T-cell (primary cell): Measurements from ENCODE around the gene SIGLEC8. TPM values are rescaled to one million over a fixed set of nuclear protein-coding genes. Genes with fewer than 3 reads are reported as not detected.
"Not testable (repeated sequence)": the region's sequence is repeated elsewhere in the genome, so short reads cannot be mapped to it uniquely, and the experiment has no call there.

ENCODE experiments used
- ATAC-seq, 4 experiments: fragments of 200-7000 bp in 3 of 4; fragments of 150-1000 bp in 1 of 4; cut with Tn5 transposase; replicated peaks in 1 of 4; 1 replicate in 3 of 4; 2 replicates in 1 of 4; pipeline ENCODE4 v1.10.0; 2021; ENCODE audit warnings: moderate library complexity in 3 of 4, mild to moderate bottlenecking in 2 of 4, moderate number of reproducible peaks in 1 of 4
- CTCF ChIA-PET, 2 donors: fragments of 300-600 bp; sonication (Branson Sonifier 250); formaldehyde crosslinking; loops; one replicate each; lab custom pipeline; 2022; ENCODE audit warnings: antibody characterized with exemption in 2 of 2; lab: Charles Lee
- POLR2A ChIA-PET, 2 donors: fragments of 300-600 bp; sonication (Branson Sonifier 250); formaldehyde crosslinking; loops; one replicate each; lab custom pipeline; 2022; ENCODE audit warnings: antibody characterized with exemption in 2 of 2; lab: Charles Lee
- DNase-seq, 35 experiments: peaks; one replicate each; pipeline versions ENCODE4 v3.0.0 to v3.0.0-alpha.2; 2013 to 2023
- H3K27ac ChIP-seq: one replicate; pipeline ENCODE4 v1.5.1; 2013; ENCODE audit warnings: low read length
- H3K27me3 ChIP-seq, 2 experiments: replicated peaks in 1 of 2; 1 replicate in 1 of 2; 2 replicates in 1 of 2; pipeline versions ENCODE4 v1.6.1 to v1.7.0; 2013; ENCODE audit warnings: low read length in 1 of 2, mixed read lengths in 1 of 2; ENCODE audit not compliant: control insufficient read depth in 2 of 2, insufficient read depth in 2 of 2; ENCODE audit errors: extremely low read depth in 1 of 2
- H3K36me3 ChIP-seq, 2 donors: 1 replicate in 1 of 2; 2 replicates in 1 of 2; pipeline versions ENCODE4 v1.6.1 to v1.7.0; 2013; ENCODE audit warnings: low read length in 1 of 2; ENCODE audit not compliant: control insufficient read depth in 2 of 2, insufficient read depth in 1 of 2; ENCODE audit errors: extremely low read depth in 1 of 2
- H3K4me1 ChIP-seq, 2 experiments: 1 replicate in 1 of 2; 2 replicates in 1 of 2; pipeline versions ENCODE4 v1.6.1 to v1.7.0; 2013; ENCODE audit warnings: low read length in 2 of 2, mixed read lengths in 1 of 2; ENCODE audit not compliant: insufficient read depth in 2 of 2, control insufficient read depth in 1 of 2; ENCODE audit errors: extremely low read depth in 1 of 2
- H3K4me3 ChIP-seq, 2 donors: 1 replicate in 1 of 2; 2 replicates in 1 of 2; pipeline versions ENCODE4 v1.5.1 to v1.7.0; 2013; ENCODE audit warnings: mild to moderate bottlenecking in 2 of 2, low read length in 1 of 2, moderate library complexity in 1 of 2; ENCODE audit not compliant: control insufficient read depth in 1 of 2; ENCODE audit errors: extremely low read depth in 1 of 2
- H3K9me3 ChIP-seq: 2 replicates; pipeline ENCODE4 v1.7.0; 2013
- H3K27ac Mint-ChIP-seq, 2 donors: one replicate each; pipeline ENCODE4 v1.8.0; 2020 to 2021; ENCODE audit warnings: mild to moderate bottlenecking in 2 of 2, mixed read lengths in 2 of 2
- H3K27me3 Mint-ChIP-seq, 2 donors: one replicate each; pipeline ENCODE4 v1.8.0; 2021 to 2022; ENCODE audit warnings: mixed read lengths in 2 of 2
- H3K36me3 Mint-ChIP-seq: one replicate; pipeline ENCODE4 v1.8.0; 2021; ENCODE audit warnings: mixed read lengths
- H3K4me1 Mint-ChIP-seq, 3 donors: one replicate each; pipeline ENCODE4 v1.8.0; 2020 to 2022; ENCODE audit warnings: mixed read lengths in 3 of 3, mild to moderate bottlenecking in 1 of 3
- H3K4me3 Mint-ChIP-seq, 3 donors: one replicate each; pipeline ENCODE4 v1.8.0; 2020 to 2022; ENCODE audit warnings: mild to moderate bottlenecking in 3 of 3, mixed read lengths in 3 of 3, moderate library complexity in 3 of 3
- H3K9me3 Mint-ChIP-seq, 3 donors: one replicate each; pipeline ENCODE4 v1.8.0; 2020 to 2022; ENCODE audit warnings: mixed read lengths in 3 of 3
- WGBS: methylation state at CpG from one replicate; pipeline ENCODE4 v1.1.5; 2013; ENCODE audit warnings: missing lambda C conversion rate; ENCODE audit not compliant: insufficient coverage; 5-methylcytosine and 5-hydroxymethylcytosine counted together
- total RNA-seq, 35 experiments: library from RNA in 6 of 35; stranded (reverse) in 6 of 35; fragments of 120-200 nt in 1 of 35; gene quantifications; one replicate each; pipeline versions ENCODE4 v1.2.1 to v1.2.4 and lab custom pipeline; 2013 to 2026

SIGLEC8 gene
- total RNA-seq, 5 donors from 2014 or later (not counting 1 experiment from before 2014, with no cell fraction given): not detected

DNA sequence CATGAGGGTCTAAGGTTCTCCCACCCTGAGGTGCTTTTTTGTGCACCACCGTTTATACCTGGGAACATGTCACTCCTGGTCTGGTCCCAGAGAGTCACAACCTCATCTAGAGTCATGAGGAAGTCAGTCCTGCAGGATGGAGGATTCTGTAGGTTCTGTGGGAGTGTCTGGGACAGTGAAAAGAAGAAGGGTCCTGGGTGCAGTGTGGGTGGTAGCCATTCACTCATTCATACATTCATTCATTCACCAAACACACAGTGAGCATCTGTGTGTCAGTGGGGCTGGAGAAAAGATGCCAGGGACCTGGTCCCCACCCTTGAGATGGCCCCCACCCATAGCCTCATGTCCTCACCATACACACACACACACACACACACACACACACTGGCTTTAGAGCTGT is 11.4 kb upstream of the SIGLEC8 start:
- Mint-ChIP-seq H3K4me3 (no peak overlapping the region), H3K27me3 (peaks cover 25 to 26% of the 10 kb centered on the region in 2 donors), H3K9me3 (no peaks in the 10 kb centered on the region), H3K4me1 (peaks cover 5 to 13% (median 8%) of the 10 kb centered on the region in 3 donors), H3K36me3 (no peaks in the 10 kb centered on the region), H3K27ac (no peak overlapping the region)
- no peaks in the 10 kb centered on the region for H3K9me3 ChIP-seq
- ATAC-seq (no peak), DNase-seq (no peak)
- no peaks in the 10 kb centered on the region for H3K36me3 ChIP-seq
- CTCF ChIA-PET: interaction anchor here in 1 of 2 donors (1.3 kb wide), 1 partner anchor 187 kb away, joined by 5 read pairs; no protein-coding TSS in a partner anchor
- no peaks in the 10 kb centered on the region for H3K4me1 ChIP-seq
- POLR2A ChIA-PET: no interaction called here
- no peak overlapping the region for H3K4me3 ChIP-seq
- no peak overlapping the region for H3K27ac ChIP-seq
- peaks cover 2 to 21% of the 10 kb centered on the region in 2 experiments for H3K27me3 ChIP-seq
- WGBS: 40% methylated on average over 1 of the region's 1 CpG

GRCh38 chr19:51469162-51469561 is 10.9 kb upstream of the SIGLEC8 start:
- Mint-ChIP-seq H3K9me3 (no peaks in the 10 kb centered on the region), H3K36me3 (no peaks in the 10 kb centered on the region), H3K4me3 (no peak overlapping the region), H3K4me1 (peaks cover 8 to 13% (median 10%) of the 10 kb centered on the region in 3 donors), H3K27me3 (peaks cover 22 to 25% of the 10 kb centered on the region in 2 donors), H3K27ac (no peak overlapping the region)
- H3K27ac ChIP-seq: no peak overlapping the region
- peaks cover 0 to 21% of the 10 kb centered on the region in 2 experiments for H3K27me3 ChIP-seq
- no peaks in the 10 kb centered on the region for H3K9me3 ChIP-seq
- ChIA-PET POLR2A (no interaction called here), CTCF (interaction anchor here in 1 of 2 donors (1.3 kb wide), 1 partner anchor 188 kb away, joined by 5 read pairs; no protein-coding TSS in a partner anchor)
- H3K36me3 ChIP-seq: no peaks in the 10 kb centered on the region
- DNase-seq (no peak), ATAC-seq (no peak)
- H3K4me3 ChIP-seq: no peak overlapping the region
- no CpG with 5 or more reads among the region's 4 CpGs for WGBS
- H3K4me1 ChIP-seq: no peaks in the 10 kb centered on the region

- 100% methylated on average over 1 of the region's 2 CpGs for WGBS
- no peak overlapping the region for H3K4me3 Mint-ChIP-seq
- ATAC-seq: no peak
- H3K4me3 ChIP-seq: no peak overlapping the region
- POLR2A ChIA-PET: no interaction called here
- no peaks in the 10 kb centered on the region for H3K9me3 Mint-ChIP-seq
- no peaks in the 10 kb centered on the region for H3K36me3 ChIP-seq
- peaks cover 0 to 18% of the 10 kb centered on the region in 2 experiments for H3K27me3 ChIP-seq
- peaks cover 0 to 1% of the 10 kb centered on the region in 2 experiments for H3K4me1 ChIP-seq
- H3K27ac Mint-ChIP-seq: no peak overlapping the region
- peaks cover 9 to 15% (median 12%) of the 10 kb centered on the region in 3 donors for H3K4me1 Mint-ChIP-seq
- H3K9me3 ChIP-seq: no peaks in the 10 kb centered on the region
- H3K36me3 Mint-ChIP-seq: no peaks in the 10 kb centered on the region
- peaks cover 22 to 24% of the 10 kb centered on the region in 2 donors for H3K27me3 Mint-ChIP-seq
- CTCF ChIA-PET: no interaction called here
- DNase-seq: no peak
- no peak overlapping the region for H3K27ac ChIP-seq
These were observed 10.3 kb upstream of the SIGLEC8 start for GRCh38 chr19:51468545-51468920.

DNA sequence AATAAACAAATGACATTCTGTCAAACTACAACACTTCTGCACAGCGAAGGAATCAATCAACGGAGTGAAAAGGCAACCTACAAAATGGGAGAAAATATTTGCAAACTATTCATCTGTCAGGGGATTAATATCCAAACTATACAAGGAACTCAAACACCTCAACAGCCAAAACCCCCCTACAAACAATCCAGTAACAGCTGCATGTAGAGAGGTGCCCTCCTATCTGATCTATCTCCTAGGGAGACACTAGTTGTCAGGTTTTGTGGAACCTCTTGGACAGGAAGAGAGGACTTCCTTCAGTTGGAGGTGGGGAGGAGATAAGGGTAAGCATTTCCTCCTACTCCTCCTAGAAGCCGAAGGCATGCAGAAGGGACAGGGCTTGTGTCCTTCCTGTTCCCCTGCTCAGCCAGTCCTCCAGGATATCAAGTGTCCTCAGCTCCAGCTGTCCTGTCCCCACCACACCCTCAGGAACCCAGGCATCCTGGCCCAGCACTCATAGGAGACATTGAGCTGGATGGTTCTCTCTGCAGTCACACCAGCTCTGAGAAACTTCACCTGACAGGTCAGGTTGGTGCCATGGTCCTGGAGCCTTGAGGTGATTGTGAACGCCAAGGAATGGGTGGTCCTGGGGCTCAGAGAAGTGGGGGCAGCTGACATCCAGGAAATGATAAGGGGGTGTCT is 9.8 kb upstream of the SIGLEC8 start:
- Mint-ChIP-seq H3K9me3 (no peaks in the 10 kb centered on the region), H3K4me3 (no peak overlapping the region), H3K36me3 (no peaks in the 10 kb centered on the region), H3K27me3 (peaks cover 23 to 27% of the 10 kb centered on the region in 2 donors), H3K27ac (no peak overlapping the region), H3K4me1 (peaks cover 9 to 20% (median 16%) of the 10 kb centered on the region in 3 donors)
- no peak overlapping the region for H3K27ac ChIP-seq
- ATAC-seq (no peak), DNase-seq (no peak)
- H3K27me3 ChIP-seq: peaks cover 0 to 19% of the 10 kb centered on the region in 2 experiments
- CTCF ChIA-PET: no interaction called here
- H3K4me1 ChIP-seq: peaks cover 0 to 3% of the 10 kb centered on the region in 2 experiments
- POLR2A ChIA-PET: no interaction called here
- WGBS: 17% methylated on average over 2 of the region's 4 CpGs
- H3K36me3 ChIP-seq: no peaks in the 10 kb centered on the region
- no peak overlapping the region for H3K4me3 ChIP-seq
- no peaks in the 10 kb centered on the region for H3K9me3 ChIP-seq

DNA sequence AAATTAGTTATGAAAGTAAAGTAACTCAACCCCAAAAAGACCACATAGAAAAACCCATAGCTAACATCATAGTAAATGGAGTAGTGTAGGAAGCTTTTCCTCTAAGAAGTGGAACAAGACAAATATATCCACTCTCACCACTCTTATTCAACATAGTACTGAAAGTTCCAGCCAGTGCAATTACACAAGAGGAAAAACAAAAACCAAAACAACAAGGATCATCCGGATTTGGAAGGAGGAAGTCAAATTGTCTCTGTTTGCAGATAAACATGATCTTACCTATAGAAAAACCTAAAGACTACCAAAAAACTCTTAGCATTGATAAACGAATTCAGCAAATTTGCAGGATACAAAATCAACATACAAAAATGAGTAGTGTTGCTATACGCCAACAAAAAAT is 8.5 kb upstream of the SIGLEC8 start:
- ATAC-seq: no peak
- H3K36me3 ChIP-seq: no peaks in the 10 kb centered on the region
- H3K36me3 Mint-ChIP-seq: no peaks in the 10 kb centered on the region
- H3K27ac Mint-ChIP-seq: no peak overlapping the region
- no peak overlapping the region for H3K27ac ChIP-seq
- POLR2A ChIA-PET: no interaction called here
- H3K9me3 Mint-ChIP-seq: no peaks in the 10 kb centered on the region
- DNase-seq: no peak
- H3K4me3 ChIP-seq: no peak overlapping the region
- peaks cover 10 to 18% (median 18%) of the 10 kb centered on the region in 3 donors for H3K4me1 Mint-ChIP-seq
- H3K27me3 Mint-ChIP-seq: peaks cover 21 to 34% of the 10 kb centered on the region in 2 donors
- peaks cover 0 to 7% of the 10 kb centered on the region in 2 experiments for H3K4me1 ChIP-seq
- H3K4me3 Mint-ChIP-seq: no peak overlapping the region
- CTCF ChIA-PET: interaction anchor here in 1 of 2 donors (0.7 to 0.8 kb wide), 2 partner anchors 45 to 73 kb away, joined by 3 to 6 read pairs; no protein-coding TSS in a partner anchor
- peaks cover 0 to 32% of the 10 kb centered on the region in 2 experiments for H3K27me3 ChIP-seq
- no peaks in the 10 kb centered on the region for H3K9me3 ChIP-seq
- no CpG with 5 or more reads among the region's 3 CpGs for WGBS

DNA sequence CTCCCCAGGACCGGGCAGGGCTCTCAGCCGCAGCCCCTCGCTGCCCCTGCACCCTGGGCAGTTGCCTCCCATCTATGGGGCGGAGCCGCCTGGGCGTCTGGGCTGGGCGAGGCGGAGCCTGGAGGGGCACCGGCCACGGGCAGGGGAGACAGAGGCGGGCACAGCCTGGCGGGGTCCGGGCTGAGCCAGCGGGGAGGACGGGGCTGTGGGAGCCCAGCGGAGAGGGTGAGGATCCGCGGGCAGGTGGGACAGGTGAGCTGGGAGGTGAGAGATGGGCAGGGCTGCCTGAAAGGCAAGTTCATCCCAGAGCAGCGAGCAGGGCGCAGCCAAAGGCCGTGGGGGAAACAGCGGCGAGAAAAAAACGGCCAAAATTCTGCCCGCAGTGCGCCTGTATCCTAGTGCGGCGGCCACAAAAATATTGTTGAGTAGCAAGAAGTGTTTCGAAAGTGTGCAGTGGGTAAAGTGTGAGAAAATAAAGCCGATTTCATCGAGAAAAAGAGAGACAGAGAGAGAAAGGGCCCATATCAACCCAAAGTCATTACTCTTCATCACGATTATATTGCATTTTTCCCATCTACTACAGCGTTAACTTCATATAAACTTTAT is 5.8 kb upstream of the SIGLEC8 start:
- H3K4me1 ChIP-seq, ATAC-seq, H3K4me3 ChIP-seq, H3K27ac ChIP-seq, POLR2A ChIA-PET, CTCF ChIA-PET, H3K36me3 ChIP-seq, DNase-seq, H3K27ac Mint-ChIP-seq, H3K36me3 Mint-ChIP-seq, H3K4me3 Mint-ChIP-seq, H3K9me3 Mint-ChIP-seq, H3K9me3 ChIP-seq: not testable (repeated sequence)
- WGBS: 20% methylated on average over 3 of the region's 33 CpGs
- Mint-ChIP-seq H3K4me1 (peaks cover 10 to 18% (median 18%) of the 10 kb centered on the region in 3 donors), H3K27me3 (peaks cover 28 to 56% of the 10 kb centered on the region in 2 donors)
- H3K27me3 ChIP-seq: peaks cover 0 to 47% of the 10 kb centered on the region in 2 experiments
